DOHH2 (cell line): ENCODE measurements around the gene BMX.

Experiments used
- EZH2phosphoT487 ChIP-seq: fragments of 200-600 bp; sonication (generic); IDR thresholded peaks from 2 replicates; pipeline ENCODE4 v1.6.1; 2017; ENCODE audit warnings: borderline replicate concordance, mild to moderate bottlenecking, antibody characterized with exemption, low read length, moderate library complexity, mixed read lengths
- TF ChIP-seq, protein P1 (sequence below): fragments of 200-600 bp; sonication (generic); IDR thresholded peaks from one replicate; pipeline ENCODE4 v1.5.1; 2014; ENCODE audit warnings: antibody characterized with exemption, mild to moderate bottlenecking, low read depth, low read length; ENCODE audit not compliant: poor library complexity, severe bottlenecking

DNA sequence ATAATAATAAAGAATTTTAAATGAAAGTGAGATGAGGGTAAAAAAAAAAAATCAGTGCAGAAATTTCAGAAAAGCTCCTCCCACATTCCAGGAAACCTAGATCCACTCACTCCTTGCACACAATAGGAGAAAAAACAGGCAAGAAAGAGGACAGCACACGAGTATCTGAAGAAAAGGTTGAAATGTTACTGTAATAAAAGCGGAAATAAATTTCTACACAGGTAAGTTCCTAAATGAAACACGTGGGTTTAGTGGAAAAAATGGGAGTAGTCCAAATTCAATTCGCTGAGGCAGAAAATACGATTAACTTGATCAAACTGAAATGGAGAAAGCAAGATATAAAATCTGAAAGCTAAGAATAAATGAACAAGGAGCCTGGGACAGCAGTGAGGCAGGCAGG is 102.2 kb downstream of the BMX start:
- TF ChIP-seq, protein P1, sequence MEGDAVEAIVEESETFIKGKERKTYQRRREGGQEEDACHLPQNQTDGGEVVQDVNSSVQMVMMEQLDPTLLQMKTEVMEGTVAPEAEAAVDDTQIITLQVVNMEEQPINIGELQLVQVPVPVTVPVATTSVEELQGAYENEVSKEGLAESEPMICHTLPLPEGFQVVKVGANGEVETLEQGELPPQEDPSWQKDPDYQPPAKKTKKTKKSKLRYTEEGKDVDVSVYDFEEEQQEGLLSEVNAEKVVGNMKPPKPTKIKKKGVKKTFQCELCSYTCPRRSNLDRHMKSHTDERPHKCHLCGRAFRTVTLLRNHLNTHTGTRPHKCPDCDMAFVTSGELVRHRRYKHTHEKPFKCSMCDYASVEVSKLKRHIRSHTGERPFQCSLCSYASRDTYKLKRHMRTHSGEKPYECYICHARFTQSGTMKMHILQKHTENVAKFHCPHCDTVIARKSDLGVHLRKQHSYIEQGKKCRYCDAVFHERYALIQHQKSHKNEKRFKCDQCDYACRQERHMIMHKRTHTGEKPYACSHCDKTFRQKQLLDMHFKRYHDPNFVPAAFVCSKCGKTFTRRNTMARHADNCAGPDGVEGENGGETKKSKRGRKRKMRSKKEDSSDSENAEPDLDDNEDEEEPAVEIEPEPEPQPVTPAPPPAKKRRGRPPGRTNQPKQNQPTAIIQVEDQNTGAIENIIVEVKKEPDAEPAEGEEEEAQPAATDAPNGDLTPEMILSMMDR, result no peak
- TF ChIP-seq EZH2phosphoT487, result no peak
